DND-41 (cell line): ENCODE measurements around the gene ARMC9.
A peak's percentile ranks its signal among the peaks of the same experiment; 100 is the strongest.

Source experiments
- ATAC-seq: fragments of 200-7000 bp; cut with Tn5 transposase; 3 replicates; pipeline ENCODE4 v1.9.1; 2021; ENCODE audit warnings: low read depth; ENCODE audit not compliant: insufficient read depth
- DNase-seq: peaks from one replicate; pipeline ENCODE4 v3.0.0-alpha.2; 2020
- H2AFZ ChIP-seq: 2 replicates; pipeline ENCODE4 v1.6.0; 2012; ENCODE audit warnings: low read depth, low read length
- H3K27ac ChIP-seq: 2 replicates; pipeline ENCODE4 v1.5.1; 2012; ENCODE audit warnings: low read length, inconsistent platforms
- H3K27me3 ChIP-seq: fragments of 200-600 bp; sonication (generic); 2 replicates; pipeline ENCODE4 v1.6.0; 2012; ENCODE audit warnings: low read length, mild to moderate bottlenecking, inconsistent platforms; ENCODE audit not compliant: insufficient read depth, poor library complexity
- H3K36me3 ChIP-seq: 2 replicates; pipeline ENCODE4 v1.5.1; 2012; ENCODE audit warnings: low read length, inconsistent platforms; ENCODE audit not compliant: insufficient read depth
- H3K4me1 ChIP-seq: 2 replicates; pipeline ENCODE4 v1.5.1; 2012; ENCODE audit warnings: mild to moderate bottlenecking, low read length; ENCODE audit not compliant: insufficient read depth
- H3K4me2 ChIP-seq: 2 replicates; pipeline ENCODE4 v1.6.0; 2012; ENCODE audit warnings: mild to moderate bottlenecking, moderate library complexity, low read length, inconsistent platforms; ENCODE audit not compliant: insufficient read depth
- H3K4me3 ChIP-seq, 2 experiments: fragments of 200-600 bp in 1 of 2; shearing (Covaris generic) in 1 of 2; 2 replicates each; pipeline ENCODE4 v1.5.1; 2012 to 2016; ENCODE audit warnings: inconsistent platforms in 2 of 2, low read length in 2 of 2, mild to moderate bottlenecking in 2 of 2, low read depth in 1 of 2, moderate library complexity in 1 of 2
- H3K79me2 ChIP-seq: 2 replicates; pipeline ENCODE4 v1.6.0; 2012; ENCODE audit warnings: low read length, inconsistent platforms; ENCODE audit not compliant: insufficient read depth
- H3K9ac ChIP-seq: 2 replicates; pipeline ENCODE4 v1.6.0; 2012; ENCODE audit warnings: low read depth, mild to moderate bottlenecking, inconsistent platforms, low read length, moderate library complexity
- H3K9me3 ChIP-seq: 2 replicates; pipeline ENCODE4 v1.5.1; 2012; ENCODE audit warnings: low read length, moderate library complexity, mild to moderate bottlenecking, inconsistent platforms; ENCODE audit not compliant: insufficient read depth, severe bottlenecking
- H4K20me1 ChIP-seq: 2 replicates; pipeline ENCODE4 v1.6.0; 2012; ENCODE audit warnings: low read length; ENCODE audit not compliant: insufficient read depth
- EZH2 ChIP-seq: IDR thresholded peaks from 3 replicates; pipeline ENCODE4 v1.6.1; 2012; ENCODE audit warnings: borderline replicate concordance, low read depth, mild to moderate bottlenecking, moderate library complexity, low read length, inconsistent platforms; ENCODE audit not compliant: severe bottlenecking
- TF ChIP-seq, protein P1 (sequence below): IDR thresholded peaks from 2 replicates; pipeline ENCODE4 v1.5.1; 2012; ENCODE audit warnings: borderline replicate concordance, low read length, moderate library complexity, mild to moderate bottlenecking; ENCODE audit not compliant: poor library complexity, severe bottlenecking; ENCODE audit errors: extremely low read depth

The ARMC9 gene, protein sequence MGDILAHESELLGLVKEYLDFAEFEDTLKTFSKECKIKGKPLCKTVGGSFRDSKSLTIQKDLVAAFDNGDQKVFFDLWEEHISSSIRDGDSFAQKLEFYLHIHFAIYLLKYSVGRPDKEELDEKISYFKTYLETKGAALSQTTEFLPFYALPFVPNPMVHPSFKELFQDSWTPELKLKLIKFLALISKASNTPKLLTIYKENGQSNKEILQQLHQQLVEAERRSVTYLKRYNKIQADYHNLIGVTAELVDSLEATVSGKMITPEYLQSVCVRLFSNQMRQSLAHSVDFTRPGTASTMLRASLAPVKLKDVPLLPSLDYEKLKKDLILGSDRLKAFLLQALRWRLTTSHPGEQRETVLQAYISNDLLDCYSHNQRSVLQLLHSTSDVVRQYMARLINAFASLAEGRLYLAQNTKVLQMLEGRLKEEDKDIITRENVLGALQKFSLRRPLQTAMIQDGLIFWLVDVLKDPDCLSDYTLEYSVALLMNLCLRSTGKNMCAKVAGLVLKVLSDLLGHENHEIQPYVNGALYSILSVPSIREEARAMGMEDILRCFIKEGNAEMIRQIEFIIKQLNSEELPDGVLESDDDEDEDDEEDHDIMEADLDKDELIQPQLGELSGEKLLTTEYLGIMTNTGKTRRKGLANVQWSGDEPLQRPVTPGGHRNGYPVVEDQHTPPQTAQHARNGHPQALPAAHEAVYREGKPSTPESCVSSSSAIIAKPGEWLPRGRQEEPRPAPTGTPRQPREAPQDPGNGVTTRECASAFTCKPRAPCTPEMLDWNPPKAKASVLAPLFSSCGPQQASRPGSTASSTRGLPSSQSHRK

DNA sequence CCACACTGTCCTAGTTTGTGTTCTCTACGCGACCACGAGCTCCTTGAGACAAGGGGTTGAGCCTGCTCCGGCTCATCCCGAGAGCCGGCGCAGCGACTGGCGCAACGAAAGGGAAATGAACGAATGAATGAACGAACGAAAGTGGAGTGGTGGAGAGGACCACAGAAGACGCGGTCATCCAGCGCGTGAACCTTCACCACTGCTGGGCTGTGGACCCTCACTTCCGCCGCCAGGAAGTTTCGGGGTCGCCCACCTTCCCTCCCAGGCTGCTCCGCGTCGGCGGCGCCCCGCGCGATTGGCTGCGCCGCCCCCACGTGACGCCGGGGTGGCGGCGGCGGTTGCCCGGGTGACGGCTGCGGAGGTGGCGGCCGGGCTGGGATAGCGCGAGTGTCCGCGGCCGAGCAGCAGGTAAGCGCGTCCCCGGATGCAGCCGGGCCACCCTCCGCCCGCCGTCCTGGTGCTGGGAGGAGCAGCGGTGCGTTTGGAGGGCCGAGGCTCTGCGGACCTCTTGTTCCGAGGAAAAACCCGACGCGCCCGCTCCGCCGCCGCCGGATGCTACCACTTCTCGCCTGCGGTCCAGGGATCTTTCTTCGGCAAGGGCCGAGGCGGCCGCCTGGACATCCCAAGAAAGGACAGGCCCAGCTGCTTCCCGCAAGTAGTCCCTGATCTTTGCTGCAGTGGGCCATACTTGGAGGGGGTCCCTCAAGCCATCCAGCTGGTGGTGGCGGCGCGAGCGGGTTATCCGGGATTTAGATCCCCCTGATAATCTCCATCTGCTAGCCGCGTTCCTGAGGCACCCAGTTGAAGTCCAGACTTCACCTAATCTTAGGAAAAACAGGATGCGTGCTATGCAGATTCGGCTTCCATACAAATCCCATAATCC lies at the start of gene ARMC9:
TSS of gene ARMC9 (plus strand) at position 341 of the 883 bp plus-strand sequence. CDS start 7,608 bp downstream, outside the sequence.
- H3K4me2 ChIP-seq = peak within 1 kb of the TSS; percentile 93
- peaks cover 23% of the 10 kb centered on the region for H3K4me1 ChIP-seq
- peak within 1 kb of the TSS; percentile 100 for H2AFZ ChIP-seq
- TF ChIP-seq, protein P1, sequence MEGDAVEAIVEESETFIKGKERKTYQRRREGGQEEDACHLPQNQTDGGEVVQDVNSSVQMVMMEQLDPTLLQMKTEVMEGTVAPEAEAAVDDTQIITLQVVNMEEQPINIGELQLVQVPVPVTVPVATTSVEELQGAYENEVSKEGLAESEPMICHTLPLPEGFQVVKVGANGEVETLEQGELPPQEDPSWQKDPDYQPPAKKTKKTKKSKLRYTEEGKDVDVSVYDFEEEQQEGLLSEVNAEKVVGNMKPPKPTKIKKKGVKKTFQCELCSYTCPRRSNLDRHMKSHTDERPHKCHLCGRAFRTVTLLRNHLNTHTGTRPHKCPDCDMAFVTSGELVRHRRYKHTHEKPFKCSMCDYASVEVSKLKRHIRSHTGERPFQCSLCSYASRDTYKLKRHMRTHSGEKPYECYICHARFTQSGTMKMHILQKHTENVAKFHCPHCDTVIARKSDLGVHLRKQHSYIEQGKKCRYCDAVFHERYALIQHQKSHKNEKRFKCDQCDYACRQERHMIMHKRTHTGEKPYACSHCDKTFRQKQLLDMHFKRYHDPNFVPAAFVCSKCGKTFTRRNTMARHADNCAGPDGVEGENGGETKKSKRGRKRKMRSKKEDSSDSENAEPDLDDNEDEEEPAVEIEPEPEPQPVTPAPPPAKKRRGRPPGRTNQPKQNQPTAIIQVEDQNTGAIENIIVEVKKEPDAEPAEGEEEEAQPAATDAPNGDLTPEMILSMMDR = no peak
- H3K9ac ChIP-seq = peak within 1 kb of the TSS; percentile 73
- no peaks in the 10 kb centered on the region for H3K27me3 ChIP-seq
- peak within 1 kb of the TSS; percentile 66 to 97 for H3K4me3 ChIP-seq
- H4K20me1 ChIP-seq = no peaks in the 10 kb centered on the region
- H3K79me2 ChIP-seq = no peaks in the 10 kb centered on the region
- H3K27ac ChIP-seq = peak within 1 kb of the TSS; percentile 87
- ATAC-seq (peak; percentile 97), DNase-seq (peak; percentile 82)
- H3K9me3 ChIP-seq = no peaks in the 10 kb centered on the region
- H3K36me3 ChIP-seq = no peaks in the 10 kb centered on the region; the same call in 1 of the 2 replicates

DNA sequence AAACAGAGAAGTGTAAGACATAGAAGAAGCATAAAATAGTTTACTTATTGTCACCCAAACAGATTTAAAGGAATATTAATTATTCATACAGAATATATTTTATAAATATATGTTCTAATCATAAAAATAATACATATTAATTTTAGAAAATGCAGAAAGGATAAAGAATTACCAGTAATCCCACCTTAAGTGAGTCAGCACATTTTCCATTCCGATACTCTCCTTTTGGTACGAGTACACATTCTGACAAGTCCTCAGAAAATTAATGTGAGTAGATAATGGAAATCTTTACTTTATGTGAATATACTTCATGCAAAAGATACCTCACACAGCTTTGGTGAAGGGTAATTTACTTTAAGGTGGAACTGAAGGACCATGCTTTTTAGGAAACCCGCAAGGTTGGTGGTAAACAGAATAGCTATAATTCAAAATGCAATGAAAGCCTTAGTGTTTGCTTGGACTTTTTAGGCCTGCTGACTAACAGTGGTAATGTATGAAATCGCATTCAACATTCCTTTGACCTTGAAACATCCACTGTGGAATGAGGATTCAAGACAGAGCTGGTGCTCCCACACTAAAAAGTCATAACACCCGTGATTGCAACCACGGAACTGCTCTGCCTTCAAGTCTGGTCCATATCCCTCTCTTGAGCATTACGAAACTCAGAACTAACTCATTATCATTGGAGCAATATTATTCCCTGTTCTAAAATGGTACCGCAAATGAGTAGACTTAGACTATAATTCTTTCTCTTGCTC lies 45.5 kb upstream of the ARMC9 start:
- Histone ChIP-seq H3K4me1 (no peaks in the 10 kb centered on the region), H3K27ac (no peak overlapping the region), H3K27me3 (no peaks in the 10 kb centered on the region), H3K9me3 (no peaks in the 10 kb centered on the region), H3K4me3 (no peak overlapping the region), H3K79me2 (no peaks in the 10 kb centered on the region), H3K36me3 (peaks cover 74% of the 10 kb centered on the region), H3K4me2 (no peak overlapping the region), H3K9ac (no peak overlapping the region), H4K20me1 (no peaks in the 10 kb centered on the region), H2AFZ (no peak overlapping the region)
- TF ChIP-seq EZH2 = no peak
- TF ChIP-seq, protein P1 = no peak
- no peak for ATAC-seq
- no peak for DNase-seq

- no peak overlapping the region for H3K27ac ChIP-seq
- ATAC-seq (no peak), DNase-seq (no peak)
- H4K20me1 ChIP-seq = no peaks in the 10 kb centered on the region
- TF ChIP-seq EZH2 = no peak
- TF ChIP-seq, protein P1 = no peak
- H3K9ac ChIP-seq = no peak overlapping the region
- no peaks in the 10 kb centered on the region for H3K79me2 ChIP-seq
- H3K4me2 ChIP-seq = no peak overlapping the region
- H2AFZ ChIP-seq = no peak overlapping the region
- H3K4me3 ChIP-seq = no peak overlapping the region
- H3K27me3 ChIP-seq = no peaks in the 10 kb centered on the region
- H3K4me1 ChIP-seq = no peaks in the 10 kb centered on the region
- peaks cover 74% of the 10 kb centered on the region for H3K36me3 ChIP-seq
- H3K9me3 ChIP-seq = no peaks in the 10 kb centered on the region
Measured at GRCh38 chr2:231159306-231159705, 39.1 kb upstream of the ARMC9 start.
